Stimulated activated CD8-positive, alpha-beta memory T cell treated with anti-CD3 and anti-CD28 coated beads, Interleukin-7, amount 100 ng/mL, for 24 hours (primary cell): ENCODE results near the gene AKAP13.

Experiments used
- DNase-seq: peaks from one replicate; pipeline ENCODE4 v3.0.0-alpha.2; 2020; ENCODE audit warnings: low read depth

The AKAP13 gene

DNA sequence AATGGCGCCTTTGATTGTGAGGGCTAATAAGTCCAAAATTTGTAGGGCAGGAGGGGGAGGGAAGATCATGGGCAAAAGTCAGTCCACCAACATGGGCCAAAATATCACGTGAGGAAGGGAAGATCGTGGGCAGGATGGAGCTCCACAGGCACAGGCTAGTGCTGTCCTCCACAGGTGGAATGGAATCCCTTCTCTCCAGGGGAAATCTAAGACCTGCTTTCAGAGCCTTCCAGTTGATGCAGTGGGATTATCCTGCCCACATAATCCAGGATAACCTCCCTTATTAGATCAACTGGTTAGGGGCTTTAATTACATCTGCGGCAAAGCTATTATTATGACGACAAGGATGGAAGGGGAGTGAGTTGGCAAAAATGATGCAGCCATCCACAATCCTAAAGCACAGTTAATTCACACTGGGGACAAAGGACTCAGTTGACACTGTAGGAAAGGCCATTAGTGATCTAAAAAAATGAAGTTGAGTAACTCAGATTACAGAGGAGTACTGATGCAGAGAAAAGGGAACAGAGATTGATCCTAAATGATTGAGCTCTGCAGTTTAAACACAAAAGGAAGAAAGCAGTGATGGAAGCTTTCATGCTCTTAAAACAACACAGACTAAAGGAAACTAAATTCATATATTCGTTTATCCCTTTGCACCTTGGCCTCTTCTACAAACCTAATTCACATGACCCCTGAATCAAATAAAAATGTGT lies 159.8 kb downstream of the AKAP13 start:
- DNase-seq: no peak

DNA sequence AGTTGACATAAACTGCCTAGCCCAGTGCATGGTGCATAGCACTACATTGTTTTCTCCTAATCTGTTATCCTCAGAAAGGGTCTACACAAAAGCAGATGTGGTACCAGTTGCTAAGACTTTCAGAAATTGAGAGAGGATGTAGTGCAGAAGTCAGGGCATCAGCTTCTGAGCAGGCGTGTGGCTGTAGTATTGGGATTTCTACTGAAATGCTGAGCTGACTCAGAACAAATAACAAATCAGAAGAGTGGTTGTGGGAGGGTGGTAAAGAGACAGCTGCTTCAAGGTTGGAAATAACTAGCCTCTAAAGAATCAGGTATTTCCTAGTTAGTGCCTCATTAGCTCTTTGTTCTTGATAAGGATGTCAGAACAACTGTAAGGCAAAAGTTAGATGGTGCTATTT lies 161.3 kb downstream of the AKAP13 start:
- DNase-seq: no peak

DNA sequence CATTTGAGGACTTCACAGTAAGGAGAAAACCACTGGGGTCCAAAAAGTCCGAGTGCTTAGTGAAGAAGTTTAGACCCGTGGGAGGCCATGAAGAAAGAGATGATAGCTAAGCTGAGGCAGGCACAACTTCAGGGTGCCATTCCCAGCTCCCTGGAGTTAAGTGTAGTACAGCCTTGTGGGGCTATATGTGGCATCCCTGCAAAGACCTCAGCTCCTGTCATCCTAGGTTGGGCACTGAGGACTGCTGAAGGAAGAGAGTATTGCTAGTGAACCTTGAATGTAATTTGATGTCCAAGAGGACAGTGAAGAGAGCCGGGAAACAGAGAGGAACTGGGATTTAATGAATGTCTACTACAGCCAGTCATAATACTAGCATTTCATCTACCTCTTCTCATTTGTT lies 162.1 kb downstream of the AKAP13 start:
- DNase-seq: no peak

DNA sequence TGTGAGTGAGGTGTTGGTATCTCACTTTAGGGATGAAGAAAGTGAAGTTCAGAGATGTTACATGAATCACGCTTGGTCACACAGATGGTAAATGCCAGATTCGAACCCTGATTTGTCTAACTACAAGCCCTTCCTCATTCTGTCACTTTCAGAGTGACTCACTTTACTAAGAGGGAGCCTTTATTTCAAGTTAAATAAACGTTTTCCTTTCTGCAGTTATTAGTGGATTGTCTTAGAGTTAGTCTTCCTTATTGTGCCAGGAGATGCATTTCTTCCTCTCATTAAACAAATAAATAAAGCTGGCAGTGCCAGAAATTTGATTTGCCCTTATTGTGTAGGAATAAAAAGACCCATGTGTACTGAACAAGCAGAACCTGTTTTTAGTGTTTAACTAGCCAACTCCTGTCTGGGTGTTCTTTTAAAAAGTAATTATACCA lies 162.5 kb downstream of the AKAP13 start:
- no peak for DNase-seq

DNA sequence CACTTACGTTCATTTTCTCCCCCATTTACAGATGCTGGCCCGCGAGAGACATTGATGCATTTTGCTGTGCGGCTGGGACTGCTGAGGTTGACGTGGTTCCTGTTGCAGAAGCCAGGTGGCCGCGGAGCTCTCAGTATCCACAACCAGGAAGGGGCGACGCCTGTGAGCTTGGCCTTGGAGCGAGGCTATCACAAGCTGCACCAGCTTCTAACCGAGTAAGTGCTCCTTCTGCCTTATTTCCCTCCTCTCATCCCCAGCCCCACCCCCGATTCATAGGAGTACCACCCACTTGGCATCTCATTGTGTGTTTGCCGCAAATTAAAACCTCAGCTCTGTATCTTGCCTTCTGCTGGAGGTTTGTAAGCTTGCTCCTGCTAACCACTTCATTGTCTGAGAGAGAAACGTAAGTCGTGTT lies 163.3 kb downstream of the AKAP13 start:
- DNase-seq: no peak

DNA sequence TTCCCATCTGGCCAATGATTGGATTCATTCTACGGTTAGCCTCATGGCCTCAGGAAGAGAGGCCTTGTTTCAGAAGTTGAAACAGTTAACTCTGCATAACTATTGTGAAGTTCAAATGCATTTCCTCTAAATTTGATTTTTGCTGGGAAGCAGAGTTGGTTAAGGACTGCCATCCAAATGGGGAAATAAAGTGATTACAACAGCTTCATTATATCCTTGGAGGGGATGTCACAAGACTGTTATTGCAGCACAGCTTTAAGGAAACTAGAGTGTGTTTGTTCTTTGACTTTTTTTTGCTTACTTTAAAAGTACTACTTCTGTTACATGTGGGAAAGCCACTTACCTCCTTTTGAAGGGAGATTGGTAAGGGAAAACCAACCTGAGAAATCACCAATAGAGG lies 164.8 kb downstream of the AKAP13 start:
- no peak for DNase-seq

DNA sequence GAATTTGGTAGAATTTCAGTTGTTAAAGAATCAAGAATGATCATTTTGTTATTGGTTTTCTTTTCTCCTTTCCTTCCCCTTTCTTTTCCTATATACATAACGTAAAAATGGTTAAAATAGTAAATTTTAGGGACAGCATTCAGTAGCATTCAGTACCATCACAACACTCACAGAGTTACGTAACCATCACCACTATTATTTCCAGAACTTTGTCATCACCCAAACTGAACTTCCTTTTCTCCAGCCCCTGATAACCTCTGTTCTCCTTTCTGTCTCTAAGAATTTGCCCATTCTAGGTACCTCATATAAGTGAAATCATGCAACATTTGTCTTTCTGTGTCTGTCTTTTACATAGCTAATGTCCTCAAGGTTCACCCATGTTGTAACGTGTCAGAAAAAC lies 165.3 kb downstream of the AKAP13 start:
- no peak for DNase-seq

- DNase-seq: no peak
Observed at GRCh38 chr15:85547386-85547785, 167.0 kb downstream of the AKAP13 start.

- no peak for DNase-seq
Observed at GRCh38 chr15:85550283-85550682, 169.9 kb downstream of the AKAP13 start.

DNA sequence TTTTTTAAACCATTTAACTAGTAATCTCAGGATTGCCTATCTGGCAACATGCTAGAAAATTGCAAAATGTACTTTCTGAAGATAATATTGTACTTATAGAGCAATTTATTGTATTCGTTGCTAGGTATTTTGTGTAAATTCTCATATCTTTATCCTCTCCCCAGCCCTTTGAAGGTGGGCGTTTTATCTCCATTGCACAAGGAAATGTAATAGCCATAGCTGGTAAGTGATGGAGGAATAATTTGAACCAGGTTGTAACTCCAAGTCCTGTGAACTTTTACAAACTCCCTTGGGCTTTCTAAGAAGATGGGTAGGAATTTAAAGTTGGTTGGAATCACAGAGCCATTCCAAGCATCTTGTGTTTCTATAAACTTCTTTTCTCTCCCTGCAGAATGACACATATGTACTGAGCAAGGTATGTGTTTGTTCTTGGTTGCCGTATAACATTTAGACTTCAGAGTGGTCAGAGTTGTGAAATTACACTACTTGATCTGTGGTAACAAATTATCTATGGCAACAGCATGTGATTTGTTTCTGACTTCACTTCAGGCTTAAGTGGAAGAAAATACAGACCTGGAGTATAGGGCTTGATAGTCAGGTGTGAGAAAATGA lies 170.9 kb downstream of the AKAP13 start:
- no peak for DNase-seq

- DNase-seq: no peak
Observed at GRCh38 chr15:85554852-85555521, 174.6 kb downstream of the AKAP13 start.

GRCh38 chr15:85555875-85556617 lies 175.6 kb downstream of the AKAP13 start:
- no peak for DNase-seq

DNA sequence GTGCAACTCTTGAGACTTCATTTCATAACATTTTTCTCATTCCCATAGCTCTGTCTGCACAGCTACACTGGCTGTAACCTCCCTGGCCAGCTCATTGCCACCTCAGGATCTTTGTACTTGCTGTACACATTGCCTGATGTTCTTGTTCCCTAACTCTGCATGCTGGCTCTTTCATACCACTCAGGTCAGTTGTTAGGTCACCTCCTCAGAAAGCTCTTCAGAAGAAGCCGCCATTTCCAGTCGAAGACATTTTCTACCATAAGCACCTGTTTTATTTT lies 176.2 kb downstream of the AKAP13 start:
- no peak for DNase-seq

GRCh38 chr15:85557385-85557784 lies 177.0 kb downstream of the AKAP13 start:
- DNase-seq: no peak

DNA sequence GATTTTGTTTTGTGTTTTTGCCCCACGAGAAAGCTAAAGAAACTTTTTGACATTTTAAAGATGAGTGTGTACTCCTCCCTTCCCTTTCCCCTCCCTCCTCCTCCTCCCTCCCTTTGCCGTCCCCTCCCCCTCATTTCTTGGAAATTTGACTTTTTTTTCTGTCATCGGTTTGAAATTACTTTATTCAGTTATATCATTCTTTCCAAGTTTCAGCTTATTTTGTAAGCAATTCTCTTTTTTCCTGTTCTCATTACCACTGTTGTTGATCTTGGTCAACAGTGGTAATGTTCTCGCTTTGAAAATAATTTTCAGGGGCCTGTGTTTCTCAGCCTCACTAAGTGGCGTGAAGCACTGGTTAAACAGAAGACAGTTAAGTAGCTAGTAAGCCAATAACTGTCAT lies 178.4 kb downstream of the AKAP13 start:
- DNase-seq: no peak

GRCh38 chr15:85559530-85559929 lies 179.1 kb downstream of the AKAP13 start:
- no peak for DNase-seq

- no peak for DNase-seq
Observed at GRCh38 chr15:85562824-85563223, 182.4 kb downstream of the AKAP13 start.

GRCh38 chr15:85563328-85563727 lies 182.9 kb downstream of the AKAP13 start:
- no peak for DNase-seq

DNA sequence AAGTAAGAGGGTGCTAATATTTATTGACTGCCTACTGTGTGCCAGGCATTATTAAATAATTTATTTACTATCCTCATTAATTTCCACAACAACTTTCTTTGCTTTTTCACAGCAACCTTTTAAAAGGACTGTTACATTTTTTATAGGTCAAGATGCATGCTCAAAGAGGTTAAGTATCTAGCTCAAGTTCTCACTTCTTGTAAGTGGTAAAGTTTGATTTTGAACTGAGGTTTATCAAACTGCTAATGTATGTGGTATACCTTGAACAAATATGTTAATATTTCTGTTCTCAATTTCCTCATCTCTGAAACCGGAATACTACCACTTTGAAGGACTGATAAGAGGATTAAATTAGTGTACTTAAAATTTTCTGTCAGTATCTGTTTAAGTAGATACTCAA lies 183.3 kb downstream of the AKAP13 start:
- DNase-seq: no peak

DNA sequence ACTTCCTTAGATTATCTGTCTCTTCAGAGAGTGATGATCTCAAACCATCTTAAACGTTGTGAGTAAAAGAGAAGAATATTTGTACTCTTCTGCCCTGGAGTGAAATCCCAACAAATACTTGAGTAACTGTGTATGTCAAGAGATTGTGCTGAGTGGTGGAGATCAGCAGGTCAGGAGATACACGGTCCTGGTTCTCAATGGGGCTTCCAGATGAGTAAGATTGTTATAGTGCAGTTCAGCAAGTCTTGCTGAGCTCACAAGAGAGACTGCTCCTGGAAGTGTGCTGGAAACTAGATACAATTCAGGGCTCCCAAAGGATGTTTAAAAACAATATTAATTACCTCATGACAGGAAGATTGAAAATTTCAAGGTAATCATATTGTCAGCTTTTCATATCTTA lies 184.3 kb downstream of the AKAP13 start:
- DNase-seq: no peak

- no peak for DNase-seq
Observed at GRCh38 chr15:85568261-85568808, 187.9 kb downstream of the AKAP13 start.

GRCh38 chr15:85570336-85570735 lies 189.9 kb downstream of the AKAP13 start:
- DNase-seq: no peak

- no peak for DNase-seq
Observed at GRCh38 chr15:85571780-85572179, 191.4 kb downstream of the AKAP13 start.
